PC-3 (cell line): Measurements from ENCODE around the gene SFTPB. TPM values are rescaled to one million over a fixed set of nuclear protein-coding genes. Genes with fewer than 3 reads are reported as not detected.

Experiments
- ATAC-seq: fragments of 200-7000 bp; cut with Tn5 transposase; 2 replicates; pipeline ENCODE4 v1.9.1; 2020; ENCODE audit warnings: mild to moderate bottlenecking, moderate library complexity
- BruUV-seq: library from RNA; stranded (reverse); fragments of 400-500 nt; replicated peaks from 2 replicates; lab custom pipeline; 2021; lab: Mats Ljungman, UMichigan
- CTCF ChIA-PET: fragments of 300-600 bp; sonication (Branson Sonifier 250); formaldehyde crosslinking; loops from one replicate; lab custom pipeline; 2022; ENCODE audit warnings: antibody characterized with exemption; lab: Charles Lee
- POLR2A ChIA-PET: fragments of 300-600 bp; sonication (Branson Sonifier 250); formaldehyde crosslinking; loops from one replicate; lab custom pipeline; 2022; ENCODE audit warnings: antibody characterized with exemption; ENCODE audit not compliant: unreplicated experiment; lab: Charles Lee
- DNase-seq: peaks from one replicate; pipeline ENCODE4 v3.0.0-alpha.2; 2015
- H2AFZ ChIP-seq: fragments of 300-600 bp; sonication (generic); 2 replicates; pipeline ENCODE4 v1.6.0; 2016; ENCODE audit warnings: antibody characterized with exemption, low read length
- H3F3A ChIP-seq: fragments of 300-600 bp; sonication (generic); one replicate; pipeline ENCODE4 v1.6.0; 2017; ENCODE audit warnings: antibody characterized with exemption, low read length, control low read depth, mild to moderate bottlenecking; ENCODE audit not compliant: unreplicated experiment
- H3K27ac ChIP-seq: fragments of 300-600 bp; sonication (generic); 2 replicates; pipeline ENCODE4 v1.5.1; 2016; ENCODE audit warnings: mild to moderate bottlenecking, low read length
- H3K27me3 ChIP-seq: fragments of 300-600 bp; sonication (generic); 2 replicates; pipeline ENCODE4 v1.6.1; 2016; ENCODE audit warnings: low read length, mixed read lengths
- H3K36me3 ChIP-seq: fragments of 300-600 bp; sonication (generic); 2 replicates; pipeline ENCODE4 v1.6.1; 2016; ENCODE audit warnings: low read depth, mixed run types, low read length, mixed read lengths
- H3K4me1 ChIP-seq: fragments of 300-600 bp; sonication (generic); 2 replicates; pipeline ENCODE4 v1.5.1; 2016; ENCODE audit warnings: low read length; ENCODE audit not compliant: insufficient read depth
- H3K4me2 ChIP-seq: fragments of 300-600 bp; sonication (generic); 2 replicates; pipeline ENCODE4 v1.6.0; 2016; ENCODE audit warnings: low read length
- H3K4me3 ChIP-seq: fragments of 300-600 bp; sonication (generic); 2 replicates; pipeline ENCODE4 v1.5.1; 2016; ENCODE audit warnings: mild to moderate bottlenecking, low read length, mixed read lengths
- H3K79me2 ChIP-seq: fragments of 300-600 bp; sonication (generic); 2 replicates; pipeline ENCODE4 v1.6.1; 2017; ENCODE audit warnings: low read length, mixed read lengths
- H3K9ac ChIP-seq: fragments of 300-600 bp; sonication (generic); 2 replicates; pipeline ENCODE4 v1.6.0; 2016; ENCODE audit warnings: mild to moderate bottlenecking, low read length
- H3K9me2 ChIP-seq: fragments of 300-600 bp; sonication (generic); replicated peaks from 2 replicates; pipeline ENCODE4 v1.6.1; 2016; ENCODE audit warnings: mixed run types, low read length, mixed read lengths
- H3K9me3 ChIP-seq: fragments of 300-600 bp; sonication (generic); 2 replicates; pipeline ENCODE4 v1.6.1; 2016; ENCODE audit warnings: low read length, mixed read lengths
- H4K20me1 ChIP-seq: fragments of 300-600 bp; sonication (generic); 2 replicates; pipeline ENCODE4 v1.6.1; 2016; ENCODE audit warnings: low read length, mixed read lengths
- EZH2 ChIP-seq: fragments of 300-600 bp; sonication (generic); IDR thresholded peaks from one replicate; pipeline ENCODE4 v1.6.1; 2017; ENCODE audit warnings: antibody characterized with exemption, mild to moderate bottlenecking, low read length; ENCODE audit not compliant: unreplicated experiment
- EZH2phosphoT487 ChIP-seq: fragments of 300-600 bp; sonication (generic); IDR thresholded peaks from 2 replicates; pipeline ENCODE4 v1.6.1; 2018; ENCODE audit warnings: mild to moderate bottlenecking, antibody characterized with exemption, low read length, borderline replicate concordance
- intact Hi-C: fragments of 100-400 bp; cut with micrococcal nuclease; formaldehyde crosslinking; loops from 2 replicates; pipeline ENCODE4 v1.9.0; 2023
- total RNA-seq: library from RNA; depleted of rRNA; stranded (reverse); fragments of >200 nt; gene quantifications from 2 replicates; pipeline ENCODE4 v1.2.3, GENCODE V29; 2014
- TF ChIP-seq, protein P1 (sequence below): fragments of 300-600 bp; sonication (generic); conservative IDR thresholded peaks from 2 replicates; pipeline ENCODE4 v1.5.1; 2017; ENCODE audit warnings: antibody characterized with exemption, low read depth, mild to moderate bottlenecking, low read length

Gene SFTPB
- total RNA-seq, 1 experiment from 2014 or later = not detected

DNA sequence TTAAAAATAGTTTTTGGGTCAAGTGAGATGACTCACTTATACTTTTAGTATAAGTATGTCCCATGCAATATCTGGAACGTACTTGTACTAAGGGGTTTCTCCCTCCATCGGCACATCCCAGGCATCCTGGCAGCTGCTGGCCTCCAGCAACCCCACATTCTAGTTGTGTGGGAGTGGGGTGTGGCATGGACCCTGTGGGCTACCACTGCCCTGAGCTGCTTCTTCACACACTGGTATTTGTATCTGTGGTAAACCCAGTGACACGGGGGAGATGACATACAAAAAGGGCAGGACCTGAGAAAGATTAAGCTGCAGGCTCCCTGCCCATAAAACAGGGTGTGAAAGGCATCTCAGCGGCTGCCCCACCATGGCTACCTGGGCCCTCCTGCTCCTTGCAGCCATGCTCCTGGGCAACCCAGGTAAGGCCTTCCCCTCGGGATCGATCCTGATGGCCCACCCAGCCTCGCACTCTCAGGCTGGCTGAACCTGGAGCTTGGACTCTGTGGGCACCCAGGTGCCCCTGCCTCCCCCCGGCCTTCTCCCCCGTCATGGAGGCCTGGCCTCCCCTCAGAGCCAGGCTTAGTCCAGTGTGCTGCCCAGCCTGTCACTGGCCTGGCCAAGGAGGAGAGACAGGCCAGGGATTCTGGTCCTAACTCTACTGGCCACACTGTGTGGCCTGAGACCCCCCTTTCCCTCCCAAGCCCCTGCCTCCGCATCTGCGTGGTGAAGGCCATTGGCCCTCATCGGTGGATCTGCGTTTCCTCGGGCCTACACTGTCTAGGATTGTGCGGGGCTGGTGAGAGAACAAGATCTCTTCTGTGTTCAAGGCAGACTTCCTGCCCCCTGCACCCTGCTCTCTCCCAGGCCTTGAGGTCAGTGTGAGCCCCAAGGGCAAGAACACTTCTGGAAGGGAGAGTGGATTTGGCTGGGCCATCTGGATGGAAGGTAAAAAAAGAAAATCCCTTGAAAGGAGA is 26.3 kb upstream of the SFTPB start, which contains the start of gene GNLY:
Gene GNLY, plus strand, starts transcription at position 307 of the 974 bp plus-strand sequence. Its CDS starts 61 bp downstream, at position 368.
- no peak within 1 kb of the TSS for H3K9ac ChIP-seq

DNA sequence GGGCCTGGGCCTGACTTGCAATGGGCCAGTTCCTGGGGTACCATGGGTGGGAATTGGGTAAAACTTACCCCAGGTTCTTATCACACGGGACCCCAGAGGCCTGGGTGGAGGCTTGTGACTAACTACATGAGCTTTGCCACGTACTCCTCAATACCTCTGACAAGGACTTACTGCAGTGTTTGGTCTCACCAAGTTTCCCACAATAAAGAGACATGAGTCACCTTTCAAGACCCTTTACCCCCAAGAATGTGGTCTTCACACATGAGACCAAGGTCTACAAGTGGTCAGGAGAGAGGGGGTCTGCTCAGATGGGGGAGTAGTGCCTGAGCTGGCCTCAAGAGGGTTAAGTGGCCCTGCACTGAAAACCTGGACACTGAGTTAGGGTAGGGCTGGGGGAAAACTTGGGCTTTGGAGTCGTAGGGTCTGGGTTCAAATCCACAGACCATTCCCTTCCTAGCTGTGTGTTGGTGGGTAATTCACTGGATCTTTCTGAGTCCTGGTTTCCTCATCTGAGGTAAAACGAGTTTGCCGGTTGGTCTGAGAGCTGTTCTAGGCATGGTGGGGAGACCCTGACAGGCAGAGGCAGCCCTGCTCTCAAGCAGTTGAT is 24.1 kb upstream of the SFTPB start:
- no peaks in the 10 kb centered on the region for H3K4me1 ChIP-seq
- no peak overlapping the region for H3K4me2 ChIP-seq
- DNase-seq (no peak), ATAC-seq (no peak)
- no peaks in the 10 kb centered on the region for H3K9me3 ChIP-seq
- no peaks in the 10 kb centered on the region for H3K9me2 ChIP-seq
- H3K79me2 ChIP-seq = no peaks in the 10 kb centered on the region
- H3F3A ChIP-seq = no peaks in the 10 kb centered on the region
- no peak for TF ChIP-seq EZH2
- no peak for TF ChIP-seq EZH2phosphoT487
- TF ChIP-seq, protein P1, sequence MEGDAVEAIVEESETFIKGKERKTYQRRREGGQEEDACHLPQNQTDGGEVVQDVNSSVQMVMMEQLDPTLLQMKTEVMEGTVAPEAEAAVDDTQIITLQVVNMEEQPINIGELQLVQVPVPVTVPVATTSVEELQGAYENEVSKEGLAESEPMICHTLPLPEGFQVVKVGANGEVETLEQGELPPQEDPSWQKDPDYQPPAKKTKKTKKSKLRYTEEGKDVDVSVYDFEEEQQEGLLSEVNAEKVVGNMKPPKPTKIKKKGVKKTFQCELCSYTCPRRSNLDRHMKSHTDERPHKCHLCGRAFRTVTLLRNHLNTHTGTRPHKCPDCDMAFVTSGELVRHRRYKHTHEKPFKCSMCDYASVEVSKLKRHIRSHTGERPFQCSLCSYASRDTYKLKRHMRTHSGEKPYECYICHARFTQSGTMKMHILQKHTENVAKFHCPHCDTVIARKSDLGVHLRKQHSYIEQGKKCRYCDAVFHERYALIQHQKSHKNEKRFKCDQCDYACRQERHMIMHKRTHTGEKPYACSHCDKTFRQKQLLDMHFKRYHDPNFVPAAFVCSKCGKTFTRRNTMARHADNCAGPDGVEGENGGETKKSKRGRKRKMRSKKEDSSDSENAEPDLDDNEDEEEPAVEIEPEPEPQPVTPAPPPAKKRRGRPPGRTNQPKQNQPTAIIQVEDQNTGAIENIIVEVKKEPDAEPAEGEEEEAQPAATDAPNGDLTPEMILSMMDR = no peak
- no peak overlapping the region for H3K27ac ChIP-seq
- intact Hi-C loops = no loop called here
- H3K9ac ChIP-seq = no peak overlapping the region
- CTCF ChIA-PET = no interaction called here
- no TSS peak for BruUV-seq
- H2AFZ ChIP-seq = no peak overlapping the region
- no peaks in the 10 kb centered on the region for H4K20me1 ChIP-seq
- H3K27me3 ChIP-seq = no peaks in the 10 kb centered on the region; the same call in 1 of the 2 replicates
- H3K4me3 ChIP-seq = no peak overlapping the region
- H3K36me3 ChIP-seq = no peaks in the 10 kb centered on the region
- POLR2A ChIA-PET = no interaction called here

More for the DNA sequence above, 26.3 kb upstream of the SFTPB start, which contains the start of gene GNLY:
- no peaks in the 10 kb centered on the region for H3K9me2 ChIP-seq
- H3K27me3 ChIP-seq = no peaks in the 10 kb centered on the region
- no peak within 1 kb of the TSS for H3K4me3 ChIP-seq
- no peaks in the 10 kb centered on the region for H3K36me3 ChIP-seq
- no TSS peak for BruUV-seq
- ATAC-seq (no peak), DNase-seq (no peak)
- H3K79me2 ChIP-seq = no peaks in the 10 kb centered on the region
- H2AFZ ChIP-seq = no peak within 1 kb of the TSS
- TF ChIP-seq EZH2 = no peak
- CTCF ChIA-PET = no interaction called here
- POLR2A ChIA-PET = no interaction called here
- H3K27ac ChIP-seq = no peak within 1 kb of the TSS
- H3K9me3 ChIP-seq = no peaks in the 10 kb centered on the region
- no peaks in the 10 kb centered on the region for H4K20me1 ChIP-seq
- no peaks in the 10 kb centered on the region for H3F3A ChIP-seq
- intact Hi-C loops = no loop called here
- H3K4me1 ChIP-seq = no peaks in the 10 kb centered on the region
- H3K4me2 ChIP-seq = no peak within 1 kb of the TSS

DNA sequence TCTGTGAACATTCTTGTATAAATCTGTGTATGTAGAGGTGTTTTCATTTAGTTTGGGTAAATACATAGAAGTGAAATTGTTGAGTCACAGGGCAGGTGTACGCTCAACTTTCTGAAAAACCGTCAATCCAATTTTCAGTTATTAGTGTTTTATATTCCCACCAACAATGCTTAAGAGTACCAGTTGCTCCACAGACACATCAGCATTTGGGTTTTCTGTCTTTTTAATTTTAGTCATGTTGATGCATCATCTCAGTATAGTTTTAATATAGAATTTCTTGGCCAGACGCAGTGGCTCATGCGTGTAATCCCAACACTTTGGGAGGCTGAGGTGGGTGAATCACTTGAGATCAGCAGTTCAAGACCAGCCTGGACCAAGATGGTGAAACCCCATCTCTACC is 22.9 kb upstream of the SFTPB start:
- ChIA-PET CTCF (no interaction called here), POLR2A (no interaction called here)
- Histone ChIP-seq H3K9me2 (no peaks in the 10 kb centered on the region), H3K4me3 (no peak overlapping the region), H3K27ac (no peak overlapping the region), H3K9ac (no peak overlapping the region), H2AFZ (no peak overlapping the region), H3K36me3 (no peaks in the 10 kb centered on the region), H3K4me2 (no peak overlapping the region), H3K79me2 (no peaks in the 10 kb centered on the region), H4K20me1 (no peaks in the 10 kb centered on the region), H3K4me1 (no peaks in the 10 kb centered on the region), H3K9me3 (no peaks in the 10 kb centered on the region), H3K27me3 (no peaks in the 10 kb centered on the region; the same call in 1 of the 2 replicates), H3F3A (no peaks in the 10 kb centered on the region)
- no peak for DNase-seq
- intact Hi-C loops = no loop called here
- no TSS peak for BruUV-seq
- ATAC-seq = no peak
- TF ChIP-seq EZH2 (no peak), EZH2phosphoT487 (no peak)
